Endothelial cell of umbilical vein (primary cell): ENCODE data around the gene MRTFA. TPM values are rescaled to one million over a fixed set of nuclear protein-coding genes. Genes with fewer than 3 reads are reported as not detected.

ENCODE experiments used
- BruUV-seq: library from RNA; stranded (reverse); fragments of 400-500 nt; replicated peaks from 2 replicates; lab custom pipeline; 2021; lab: Mats Ljungman, UMichigan
- CTCF ChIA-PET: fragments of 300-600, 350-600 bp; sonication (Branson Sonifier 250); formaldehyde crosslinking; loops from one replicate; lab custom pipeline; 2021; ENCODE audit warnings: antibody characterized with exemption, inconsistent platforms; lab: Charles Lee
- POLR2A ChIA-PET: fragments of 300-600, 350-600 bp; sonication (Branson Sonifier 250); formaldehyde crosslinking; loops from one replicate; lab custom pipeline; 2021; ENCODE audit warnings: antibody characterized with exemption, inconsistent platforms; lab: Charles Lee
- DNase-seq: peaks from one replicate; pipeline ENCODE4 v3.0.0-alpha.2; 2011; ENCODE audit warnings: low read depth, low spot score
- FAIRE-seq: peaks from 2 replicates; lab custom pipeline; 2011; peaks lifted over from hg19 to GRCh38; lab: Jason Lieb, UNC
- H2AFZ ChIP-seq: 2 replicates; pipeline ENCODE4 v1.6.0; 2012; ENCODE audit warnings: low read depth, low read length, control low read depth, inconsistent platforms
- H3K27ac ChIP-seq: 2 replicates; pipeline ENCODE4 v1.5.1; 2011; ENCODE audit warnings: low read depth, mild to moderate bottlenecking, control low read depth, low read length, moderate library complexity; ENCODE audit not compliant: insufficient read depth
- H3K27me3 ChIP-seq, 2 experiments: 2 replicates each; pipeline versions ENCODE4 v1.6.0 to v1.6.1; 2011; ENCODE audit warnings: low read length in 2 of 2, mixed read lengths in 1 of 2; ENCODE audit not compliant: control insufficient read depth in 2 of 2, insufficient read depth in 2 of 2
- H3K36me3 ChIP-seq, 2 experiments: 2 replicates in 1 of 2; 3 replicates in 1 of 2; pipeline ENCODE4 v1.5.1; 2011; ENCODE audit warnings: low read length in 2 of 2, mild to moderate bottlenecking in 1 of 2, moderate library complexity in 1 of 2; ENCODE audit not compliant: control insufficient read depth in 2 of 2, insufficient read depth in 2 of 2; ENCODE audit errors: extremely low read depth in 1 of 2
- H3K4me1 ChIP-seq: 3 replicates; pipeline ENCODE4 v1.5.1; 2011; ENCODE audit warnings: mild to moderate bottlenecking, low read length; ENCODE audit not compliant: control insufficient read depth, insufficient read depth; ENCODE audit errors: extremely low read depth
- H3K4me2 ChIP-seq: 2 replicates; pipeline ENCODE4 v1.6.1; 2011; ENCODE audit warnings: low read length, control low read depth, mixed read lengths; ENCODE audit not compliant: insufficient read depth
- H3K4me3 ChIP-seq, 3 experiments: fragments of 200-600 bp in 1 of 3; sonication (generic), shearing (Covaris generic) in 1 of 3; replicated peaks in 1 of 3; 2 replicates each; pipeline ENCODE4 v1.5.1; 2011 to 2016; ENCODE audit warnings: control low read depth in 3 of 3, low read length in 3 of 3, mild to moderate bottlenecking in 2 of 3, inconsistent platforms in 1 of 3, low read depth in 1 of 3, moderate library complexity in 1 of 3; ENCODE audit not compliant: insufficient read depth in 1 of 3
- H3K79me2 ChIP-seq: 2 replicates; pipeline ENCODE4 v1.6.0; 2012; ENCODE audit warnings: low read length, inconsistent platforms; ENCODE audit not compliant: control insufficient read depth, insufficient read depth
- H3K9ac ChIP-seq: replicated peaks from 2 replicates; pipeline ENCODE3; 2011; ENCODE audit warnings: low read length, control low read depth; ENCODE audit not compliant: insufficient read depth; ENCODE audit errors: extremely low read depth
- H3K9me1 ChIP-seq: replicated peaks from 3 replicates; pipeline ENCODE4 v1.6.0; 2011; ENCODE audit warnings: mild to moderate bottlenecking, low read length; ENCODE audit not compliant: control insufficient read depth, insufficient read depth; ENCODE audit errors: extremely low read depth
- H3K9me3 ChIP-seq: replicated peaks from 2 replicates; pipeline ENCODE4 v1.5.1; 2012; ENCODE audit warnings: low read length, inconsistent platforms; ENCODE audit not compliant: control insufficient read depth, insufficient read depth
- H4K20me1 ChIP-seq: replicated peaks from 2 replicates; pipeline ENCODE3; 2011; ENCODE audit warnings: mild to moderate bottlenecking, low read length; ENCODE audit not compliant: control insufficient read depth, insufficient read depth; ENCODE audit errors: extremely low read depth
- CTCF ChIP-seq, 2 donors: IDR thresholded peaks; 1 replicate in 1 of 2; 2 replicates in 1 of 2; pipeline ENCODE4 v1.5.1; 2011; ENCODE audit warnings: low read length in 2 of 2, mild to moderate bottlenecking in 2 of 2, moderate library complexity in 2 of 2, control low read depth in 1 of 2, inconsistent platforms in 1 of 2, low read depth in 1 of 2; ENCODE audit not compliant: insufficient read depth in 1 of 2; ENCODE audit errors: extremely low read depth in 1 of 2
- EZH2 ChIP-seq: IDR thresholded peaks from 2 replicates; pipeline ENCODE4 v1.6.1; 2012; ENCODE audit warnings: borderline replicate concordance, low read depth, mild to moderate bottlenecking, moderate library complexity, low read length, inconsistent platforms; ENCODE audit not compliant: severe bottlenecking
- FOS ChIP-seq: IDR thresholded peaks from 2 replicates; pipeline ENCODE4 v1.6.1; 2011; ENCODE audit warnings: mild to moderate bottlenecking, low read length, moderate library complexity, borderline replicate concordance; ENCODE audit not compliant: insufficient read depth
- GATA2 ChIP-seq: IDR thresholded peaks from 2 replicates; pipeline ENCODE4 v1.7.0; 2011; ENCODE audit warnings: low read depth, mild to moderate bottlenecking, moderate library complexity, mixed read lengths, low read length; ENCODE audit not compliant: insufficient read length, insufficient read depth
- JUN ChIP-seq: IDR thresholded peaks from 2 replicates; pipeline ENCODE4 v1.6.1; 2011; ENCODE audit warnings: borderline replicate concordance, low read depth; ENCODE audit not compliant: insufficient read length, insufficient read depth
- MAX ChIP-seq: IDR thresholded peaks from 2 replicates; pipeline ENCODE4 v1.6.1; 2011; ENCODE audit not compliant: insufficient read depth, insufficient read length
- MYC ChIP-seq: IDR thresholded peaks from one replicate; pipeline ENCODE4 v1.6.1; 2011; ENCODE audit warnings: mild to moderate bottlenecking, low read depth, low read length
- POLR2A ChIP-seq: IDR thresholded peaks from 2 replicates; pipeline ENCODE4 v1.6.1; 2012; ENCODE audit warnings: low read depth, mild to moderate bottlenecking, control low read depth, low read length
- POLR2AphosphoS5 ChIP-seq: IDR thresholded peaks from 2 replicates; pipeline ENCODE4 v1.6.1; 2012; ENCODE audit warnings: low read depth, mild to moderate bottlenecking, control low read depth, low read length, moderate library complexity; ENCODE audit not compliant: insufficient read depth
- dilution Hi-C: fragments of 300-500 bp; cut with MboI; formaldehyde crosslinking; loops from one replicate; pipeline ENCODE4 v1.15.0; 2019; ENCODE audit warnings: low sequenced_read_pairs; ENCODE audit not compliant: extremely low pct_ligation_motif_present
- intact Hi-C: fragments of 100-400 bp; cut with micrococcal nuclease; formaldehyde crosslinking; loops from one replicate; pipeline ENCODE4 v1.10.0; 2022
- polyA plus RNA-seq, 4 experiments: library from polyadenylated mRNA; depleted of rRNA in 3 of 4; stranded (reverse) in 3 of 4; unstranded in 1 of 4; fragments of >200 nt; gene quantifications; 2 replicates each; pipeline versions ENCODE4 v1.2.1 to v1.2.3, GENCODE V29; 2011 to 2012; ENCODE audit warnings: missing spikeins in 1 of 4
- total RNA-seq: library from RNA; stranded (reverse); gene quantifications from 2 replicates; pipeline ENCODE4 v1.2.3, GENCODE V29; 2021

MRTFA gene
- total and polyA plus RNA-seq, 2 donors (not counting 3 experiments of a cell fraction or from before 2014, with no cell fraction given), result 13.6 to 44.1 TPM

GRCh38 chr22:40681451-40681850, 44.9 kb upstream of the MRTFA start:
- Histone ChIP-seq H3K79me2 (no peaks in the 10 kb centered on the region), H3K4me1 (peaks cover 7% of the 10 kb centered on the region), H3K4me2 (no peak overlapping the region), H4K20me1 (no peaks in the 10 kb centered on the region), H3K9ac (no peak overlapping the region), H3K9me3 (no peaks in the 10 kb centered on the region), H3K4me3 (no peak overlapping the region), H3K27me3 (peaks cover 19 to 20% of the 10 kb centered on the region in 2 experiments), H3K27ac (no peak overlapping the region), H2AFZ (no peak overlapping the region), H3K36me3 (no peaks in the 10 kb centered on the region), H3K9me1 (no peaks in the 10 kb centered on the region)
- no peak for DNase-seq
- no TSS peak for BruUV-seq
- dilution Hi-C loops, result no loop called here
- ChIA-PET CTCF (interaction anchor here (1.0 to 6.0 kb wide), 4 partner anchors 30 to 218 kb away, joined by 3 to 189 read pairs (median 14); partner anchors contain the start of gene SLC25A17), POLR2A (no interaction called here)
- TF ChIP-seq CTCF (IDR thresholded peaks at IDR 0.05; ENCODE audit: extremely low read depth in 1 of 2, insufficient read depth in 1 of 2, low read depth in 1 of 2, low read length in 2 of 2) (no peak), MYC (no peak), JUN (no peak), FOS (no peak), POLR2AphosphoS5 (no peak), GATA2 (no peak), EZH2 (no peak), MAX (no peak), POLR2A (no peak)
- FAIRE-seq, result no peak
- intact Hi-C loops, result no loop called here
